Measurements from ENCODE around the gene ALK. TPM values are rescaled to one million over a fixed set of nuclear protein-coding genes. Genes with fewer than 3 reads are reported as not detected.

Gene ALK
- polyA plus RNA-seq, 3 donors: not detected

DNA sequence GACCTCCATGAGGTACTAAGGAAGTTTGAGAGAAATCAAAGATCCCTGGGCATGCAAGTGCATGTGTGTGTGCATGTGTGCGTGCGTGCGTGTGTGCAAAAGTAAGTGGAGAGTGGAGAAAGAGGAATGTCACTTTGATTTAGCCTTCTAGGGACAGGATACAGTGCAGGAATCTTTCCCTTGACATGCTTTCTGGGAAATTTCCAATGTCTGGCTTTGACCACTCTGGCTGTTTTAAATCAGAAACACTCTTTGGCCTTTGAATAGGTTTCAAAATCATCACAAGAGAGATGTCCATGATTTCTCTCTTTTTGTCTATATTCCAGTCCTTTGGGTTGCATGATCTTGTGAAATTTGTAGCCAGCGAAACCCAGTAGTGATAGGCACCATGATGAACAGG, 162.0 kb downstream of the ALK start:
- Histone ChIP-seq H3K27ac (ENCODE audit: low read depth in 1 of 2, low read length in 2 of 2) (no peak overlapping the region), H3K27me3 (ENCODE audit: control insufficient read depth in 2 of 2, insufficient read depth in 2 of 2, low read length in 2 of 2) (no peaks in the 10 kb centered on the region), H3K4me1 (ENCODE audit: control insufficient read depth in 1 of 2, insufficient read depth in 2 of 2, low read length in 2 of 2) (no peaks in the 10 kb centered on the region), H3K9me3 (replicated peaks in 1 of 2; ENCODE audit: control insufficient read depth in 1 of 2, insufficient read depth in 1 of 2, low read length in 2 of 2) (no peaks in the 10 kb centered on the region), H3K36me3 (replicated peaks in 1 of 2; ENCODE audit: control insufficient read depth in 1 of 2, insufficient read depth in 2 of 2, low read length in 2 of 2) (no peaks in the 10 kb centered on the region), H3K9ac (ENCODE audit: insufficient read depth, low read length, poor library complexity, severe bottlenecking) (no peak overlapping the region), H3K79me2 (ENCODE audit: insufficient read depth, low read length) (no peaks in the 10 kb centered on the region), H3K4me3 (replicated peaks in 1 of 3; ENCODE audit: low read depth in 2 of 3, low read length in 3 of 3) (no peak overlapping the region), H3K4me2 (replicated peaks; ENCODE audit: extremely low read depth, low read length, poor library complexity, severe bottlenecking) (no peak overlapping the region), H2AFZ (ENCODE audit: insufficient read depth, low read depth, low read length, poor library complexity, severe bottlenecking) (no peak overlapping the region), H4K20me1 (ENCODE audit: insufficient read depth, low read length) (no peaks in the 10 kb centered on the region)
- H3K27me3 Mint-ChIP-seq (ENCODE audit: low read depth in 3 of 3): peaks cover 0 to 3% (median 1%) of the 10 kb centered on the region in 3 donors
- no peak overlapping the region for H3K27ac Mint-ChIP-seq
- H3K4me1 Mint-ChIP-seq: no peaks in the 10 kb centered on the region
- peaks cover 0 to 3% (median 0%) of the 10 kb centered on the region in 7 donors for H3K9me3 Mint-ChIP-seq
- WGBS (ENCODE audit: insufficient coverage): 92% methylated on average over 3 of the region's 4 CpGs
- H3K36me3 Mint-ChIP-seq: no peaks in the 10 kb centered on the region
- H3K4me3 Mint-ChIP-seq: no peak overlapping the region
- TF ChIP-seq, protein P1, sequence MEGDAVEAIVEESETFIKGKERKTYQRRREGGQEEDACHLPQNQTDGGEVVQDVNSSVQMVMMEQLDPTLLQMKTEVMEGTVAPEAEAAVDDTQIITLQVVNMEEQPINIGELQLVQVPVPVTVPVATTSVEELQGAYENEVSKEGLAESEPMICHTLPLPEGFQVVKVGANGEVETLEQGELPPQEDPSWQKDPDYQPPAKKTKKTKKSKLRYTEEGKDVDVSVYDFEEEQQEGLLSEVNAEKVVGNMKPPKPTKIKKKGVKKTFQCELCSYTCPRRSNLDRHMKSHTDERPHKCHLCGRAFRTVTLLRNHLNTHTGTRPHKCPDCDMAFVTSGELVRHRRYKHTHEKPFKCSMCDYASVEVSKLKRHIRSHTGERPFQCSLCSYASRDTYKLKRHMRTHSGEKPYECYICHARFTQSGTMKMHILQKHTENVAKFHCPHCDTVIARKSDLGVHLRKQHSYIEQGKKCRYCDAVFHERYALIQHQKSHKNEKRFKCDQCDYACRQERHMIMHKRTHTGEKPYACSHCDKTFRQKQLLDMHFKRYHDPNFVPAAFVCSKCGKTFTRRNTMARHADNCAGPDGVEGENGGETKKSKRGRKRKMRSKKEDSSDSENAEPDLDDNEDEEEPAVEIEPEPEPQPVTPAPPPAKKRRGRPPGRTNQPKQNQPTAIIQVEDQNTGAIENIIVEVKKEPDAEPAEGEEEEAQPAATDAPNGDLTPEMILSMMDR (IDR thresholded peaks at IDR 0.05): no peak
- DNase-seq: no peak
- intact Hi-C loops (cut with micrococcal nuclease): no loop called here

DNA sequence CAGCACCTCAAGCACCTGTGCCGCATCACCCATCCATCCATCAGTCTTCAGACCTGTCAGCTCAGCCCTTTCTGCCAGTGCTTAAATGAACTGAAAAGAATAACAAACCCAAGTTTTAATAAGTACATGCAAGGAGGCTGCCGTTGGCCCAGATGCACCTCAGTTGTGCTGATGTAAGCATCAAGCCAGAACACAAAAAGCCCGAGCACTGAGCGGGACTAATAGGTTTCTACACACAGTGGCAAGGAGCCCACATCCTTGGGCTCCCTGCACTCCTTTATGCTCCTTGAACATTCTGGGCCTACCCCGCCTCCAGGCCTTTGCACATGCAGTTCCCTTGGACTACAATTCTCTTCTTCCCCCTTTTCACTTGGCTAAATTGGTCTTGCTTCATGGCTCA, 165.6 kb downstream of the ALK start:
- H3K4me3 Mint-ChIP-seq: no peak overlapping the region
- H3K27ac Mint-ChIP-seq: no peak overlapping the region
- intact Hi-C loops (cut with micrococcal nuclease): no loop called here

More for the DNA sequence above, 165.6 kb downstream of the ALK start:
- Histone ChIP-seq H2AFZ (ENCODE audit: insufficient read depth, low read depth, low read length, poor library complexity, severe bottlenecking) (no peak overlapping the region), H4K20me1 (ENCODE audit: insufficient read depth, low read length) (no peaks in the 10 kb centered on the region), H3K36me3 (replicated peaks in 1 of 2; ENCODE audit: control insufficient read depth in 1 of 2, insufficient read depth in 2 of 2, low read length in 2 of 2) (no peaks in the 10 kb centered on the region), H3K4me2 (replicated peaks; ENCODE audit: extremely low read depth, low read length, poor library complexity, severe bottlenecking) (no peak overlapping the region), H3K9ac (ENCODE audit: insufficient read depth, low read length, poor library complexity, severe bottlenecking) (no peak overlapping the region), H3K79me2 (ENCODE audit: insufficient read depth, low read length) (no peaks in the 10 kb centered on the region), H3K27me3 (ENCODE audit: control insufficient read depth in 2 of 2, insufficient read depth in 2 of 2, low read length in 2 of 2) (no peaks in the 10 kb centered on the region), H3K4me3 (replicated peaks in 1 of 3; ENCODE audit: low read depth in 2 of 3, low read length in 3 of 3) (no peak overlapping the region), H3K9me3 (replicated peaks in 1 of 2; ENCODE audit: control insufficient read depth in 1 of 2, insufficient read depth in 1 of 2, low read length in 2 of 2) (no peaks in the 10 kb centered on the region), H3K27ac (ENCODE audit: low read depth in 1 of 2, low read length in 2 of 2) (no peak overlapping the region), H3K4me1 (ENCODE audit: control insufficient read depth in 1 of 2, insufficient read depth in 2 of 2, low read length in 2 of 2) (no peaks in the 10 kb centered on the region)
- WGBS (ENCODE audit: insufficient coverage): 96% methylated on average over 5 of the region's 5 CpGs
- no peaks in the 10 kb centered on the region for H3K4me1 Mint-ChIP-seq
- TF ChIP-seq, protein P1 (IDR thresholded peaks at IDR 0.05): no peak
- peaks cover 0 to 3% (median 0%) of the 10 kb centered on the region in 7 donors for H3K9me3 Mint-ChIP-seq
- DNase-seq: no peak
- no peaks in the 10 kb centered on the region for H3K36me3 Mint-ChIP-seq
- peaks cover 1 to 8% (median 6%) of the 10 kb centered on the region in 3 donors for H3K27me3 Mint-ChIP-seq (ENCODE audit: low read depth in 3 of 3)

All from CD14-positive monocyte (primary cell).